Panc1 (cell line): ENCODE results near the gene SERPINA9. TPM values are rescaled to one million over a fixed set of nuclear protein-coding genes. Genes with fewer than 3 reads are reported as not detected.

ENCODE experiments used
- ATAC-seq: fragments of 200-7000 bp; cut with Tn5 transposase; 2 replicates; pipeline ENCODE4 v1.9.1; 2020; ENCODE audit warnings: mild to moderate bottlenecking, moderate library complexity
- BruUV-seq: library from RNA; stranded (reverse); fragments of 400-500 nt; replicated peaks from 2 replicates; lab custom pipeline; 2021; lab: Mats Ljungman, UMichigan
- CTCF ChIA-PET: fragments of 300-600 bp; sonication (Branson Sonifier 250); formaldehyde crosslinking; loops from one replicate; lab custom pipeline; 2022; ENCODE audit warnings: antibody characterized with exemption; lab: Charles Lee
- POLR2A ChIA-PET: fragments of 300-600 bp; sonication (Branson Sonifier 250); formaldehyde crosslinking; loops from one replicate; lab custom pipeline; 2022; ENCODE audit warnings: antibody characterized with exemption; lab: Charles Lee
- DNase-seq: peaks from one replicate; pipeline ENCODE4 v3.0.0-alpha.2; 2010; ENCODE audit warnings: low read depth, low spot score
- H3K27ac ChIP-seq: 2 replicates; pipeline ENCODE4 v1.5.1; 2011; ENCODE audit warnings: mild to moderate bottlenecking, low read length, inconsistent platforms
- H3K27me3 ChIP-seq: fragments of 200-500 bp; sonication (Bioruptor generic); 2 replicates; pipeline ENCODE4 v1.6.0; 2014; ENCODE audit warnings: low read length, inconsistent platforms; ENCODE audit not compliant: control insufficient read depth, insufficient read depth
- H3K36me3 ChIP-seq: fragments of 200-500 bp; sonication (Bioruptor generic); 2 replicates; pipeline ENCODE4 v1.5.1; 2014; ENCODE audit warnings: inconsistent platforms, mild to moderate bottlenecking, low read length, moderate library complexity; ENCODE audit not compliant: control insufficient read depth, insufficient read depth
- H3K4me1 ChIP-seq: 2 replicates; pipeline ENCODE4 v1.5.1; 2011; ENCODE audit warnings: inconsistent platforms, mild to moderate bottlenecking, low read length, moderate library complexity; ENCODE audit not compliant: control insufficient read depth, insufficient read depth
- H3K4me3 ChIP-seq, 2 experiments: 2 replicates each; pipeline ENCODE4 v1.5.1; 2011 to 2012; ENCODE audit warnings: low read depth in 2 of 2, low read length in 2 of 2, mild to moderate bottlenecking in 2 of 2, inconsistent platforms in 1 of 2, moderate library complexity in 1 of 2
- H3K9me3 ChIP-seq: fragments of 200-500 bp; sonication (Bioruptor generic); 2 replicates; pipeline ENCODE4 v1.5.1; 2014; ENCODE audit warnings: low read depth, mild to moderate bottlenecking, inconsistent platforms, low read length, moderate library complexity; ENCODE audit not compliant: control insufficient read depth, insufficient read depth
- POLR2AphosphoS5 ChIP-seq: IDR thresholded peaks from 2 replicates; pipeline ENCODE4 v1.6.1; 2012; ENCODE audit warnings: mild to moderate bottlenecking, low read depth, low read length, moderate library complexity
- REST ChIP-seq, 2 experiments: IDR thresholded peaks; 2 replicates each; pipeline ENCODE4 v1.6.1; 2011 to 2012; ENCODE audit warnings: low read depth in 2 of 2, control low read depth in 1 of 2, low read length in 1 of 2, mild to moderate bottlenecking in 1 of 2, moderate library complexity in 1 of 2; ENCODE audit not compliant: insufficient read depth in 1 of 2
- SIN3A ChIP-seq: IDR thresholded peaks from 2 replicates; pipeline ENCODE4 v1.6.1; 2012; ENCODE audit warnings: low read depth, mild to moderate bottlenecking, low read length, moderate library complexity, borderline replicate concordance; ENCODE audit not compliant: insufficient read depth
- TCF7L2 ChIP-seq: IDR thresholded peaks from 2 replicates; pipeline ENCODE4 v1.6.1; 2011; ENCODE audit warnings: mild to moderate bottlenecking, low read depth, low read length, inconsistent platforms
- in situ Hi-C: cut with HindIII; loops from 2 replicates; pipeline ENCODE4 v1.10.0; 2016; ENCODE audit warnings: low sequenced_read_pairs, low pct_unique_long_range_greater_than_20kb
- intact Hi-C: fragments of 100-400 bp; cut with micrococcal nuclease; formaldehyde crosslinking; loops from one replicate; pipeline ENCODE4 v1.10.0; 2022; ENCODE audit not compliant: unreplicated experiment
- total RNA-seq: library from RNA; stranded (reverse); gene quantifications from one replicate; pipeline ENCODE4 v1.2.1, GENCODE V29; 2021; ENCODE audit not compliant: unreplicated experiment
- TF ChIP-seq, protein P1 (sequence below): fragments of 450-650 bp; IDR thresholded peaks from 2 replicates; pipeline ENCODE4 v1.5.1; 2017; ENCODE audit warnings: mild to moderate bottlenecking

Gene SERPINA9
- total RNA-seq, 1 experiment from 2014 or later = not detected

- H3K4me3 ChIP-seq = no peak overlapping the region
- H3K27me3 ChIP-seq = no peaks in the 10 kb centered on the region
- H3K9me3 ChIP-seq = peaks cover 3% of the 10 kb centered on the region; the same call in 1 of the 2 replicates
- TF ChIP-seq SIN3A (no peak), POLR2AphosphoS5 (no peak), TCF7L2 (no peak), REST (IDR thresholded peaks at IDR 0.05; ENCODE audit: insufficient read depth in 1 of 2, low read depth in 2 of 2, low read length in 1 of 2) (no peak)
- TF ChIP-seq, protein P1, sequence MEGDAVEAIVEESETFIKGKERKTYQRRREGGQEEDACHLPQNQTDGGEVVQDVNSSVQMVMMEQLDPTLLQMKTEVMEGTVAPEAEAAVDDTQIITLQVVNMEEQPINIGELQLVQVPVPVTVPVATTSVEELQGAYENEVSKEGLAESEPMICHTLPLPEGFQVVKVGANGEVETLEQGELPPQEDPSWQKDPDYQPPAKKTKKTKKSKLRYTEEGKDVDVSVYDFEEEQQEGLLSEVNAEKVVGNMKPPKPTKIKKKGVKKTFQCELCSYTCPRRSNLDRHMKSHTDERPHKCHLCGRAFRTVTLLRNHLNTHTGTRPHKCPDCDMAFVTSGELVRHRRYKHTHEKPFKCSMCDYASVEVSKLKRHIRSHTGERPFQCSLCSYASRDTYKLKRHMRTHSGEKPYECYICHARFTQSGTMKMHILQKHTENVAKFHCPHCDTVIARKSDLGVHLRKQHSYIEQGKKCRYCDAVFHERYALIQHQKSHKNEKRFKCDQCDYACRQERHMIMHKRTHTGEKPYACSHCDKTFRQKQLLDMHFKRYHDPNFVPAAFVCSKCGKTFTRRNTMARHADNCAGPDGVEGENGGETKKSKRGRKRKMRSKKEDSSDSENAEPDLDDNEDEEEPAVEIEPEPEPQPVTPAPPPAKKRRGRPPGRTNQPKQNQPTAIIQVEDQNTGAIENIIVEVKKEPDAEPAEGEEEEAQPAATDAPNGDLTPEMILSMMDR = no peak
- ATAC-seq = no peak
- in situ Hi-C loops = no loop called here
- POLR2A ChIA-PET = no interaction called here
- no peak overlapping the region for H3K27ac ChIP-seq
- H3K36me3 ChIP-seq = no peaks in the 10 kb centered on the region
- intact Hi-C loops = no loop called here
- CTCF ChIA-PET = no interaction called here
- H3K4me1 ChIP-seq = no peaks in the 10 kb centered on the region
- BruUV-seq = no TSS peak
- DNase-seq = no peak
These were observed 5.6 kb upstream of the SERPINA9 start for GRCh38 chr14:94481468-94482131.

GRCh38 chr14:94480809-94481208, 4.8 kb upstream of the SERPINA9 start:
- H3K9me3 ChIP-seq = peaks cover 3% of the 10 kb centered on the region; the same call in 1 of the 2 replicates
- TF ChIP-seq SIN3A (no peak), REST (IDR thresholded peaks at IDR 0.05; ENCODE audit: insufficient read depth in 1 of 2, low read depth in 2 of 2, low read length in 1 of 2) (no peak), TCF7L2 (no peak), POLR2AphosphoS5 (no peak)
- TF ChIP-seq, protein P1 = no peak
- H3K27me3 ChIP-seq = no peaks in the 10 kb centered on the region
- ATAC-seq (no peak), DNase-seq (no peak)
- H3K4me1 ChIP-seq = no peaks in the 10 kb centered on the region
- in situ Hi-C loops = no loop called here
- H3K27ac ChIP-seq = no peak overlapping the region
- intact Hi-C loops = no loop called here
- no TSS peak for BruUV-seq
- no peaks in the 10 kb centered on the region for H3K36me3 ChIP-seq
- POLR2A ChIA-PET = no interaction called here
- CTCF ChIA-PET = no interaction called here
- no peak overlapping the region for H3K4me3 ChIP-seq
